ENCODE data around the gene GTF2H2. TPM values are rescaled to one million over a fixed set of nuclear protein-coding genes. Genes with fewer than 3 reads are reported as not detected.

GTF2H2 gene
- total RNA-seq: 18.2 and 18.3 TPM in 2 replicates

DNA sequence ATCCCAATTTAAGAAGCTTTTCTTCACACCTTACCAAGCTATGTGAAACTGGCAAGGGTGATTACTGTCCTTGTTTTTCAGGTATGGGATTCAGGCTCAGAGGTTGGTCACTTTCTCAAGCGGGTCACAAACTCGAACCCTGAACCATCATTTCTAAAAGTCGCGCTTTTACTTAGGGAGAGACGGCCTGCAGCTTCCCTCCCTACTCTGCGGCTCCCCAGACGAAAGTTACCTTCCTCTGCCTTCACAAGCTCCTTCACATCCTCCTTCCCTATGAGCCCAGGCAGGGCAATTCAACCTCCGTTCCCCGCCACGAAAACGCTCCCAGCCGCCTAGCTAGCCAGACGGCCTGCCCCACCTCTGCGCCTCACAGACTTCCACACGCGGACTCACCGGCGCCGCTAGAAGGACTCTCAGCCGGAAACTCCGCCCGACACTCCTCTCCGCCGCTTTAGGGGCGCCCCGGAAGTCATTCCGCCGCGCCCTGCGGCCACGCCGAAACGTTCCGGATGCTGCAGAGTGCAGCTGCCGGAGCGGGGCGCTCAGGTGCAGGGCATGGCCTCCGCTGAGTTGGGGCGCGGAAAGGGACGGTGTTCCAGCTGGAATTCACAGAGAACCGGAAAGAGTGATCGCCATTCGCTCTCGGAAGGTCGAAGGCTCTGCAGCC is at the start of gene GTF2H2:
GTF2H2 (minus strand) TSS at position 415 of the 667 bp plus-strand sequence. CDS start 4,913 bp downstream, outside the sequence.

DNA sequence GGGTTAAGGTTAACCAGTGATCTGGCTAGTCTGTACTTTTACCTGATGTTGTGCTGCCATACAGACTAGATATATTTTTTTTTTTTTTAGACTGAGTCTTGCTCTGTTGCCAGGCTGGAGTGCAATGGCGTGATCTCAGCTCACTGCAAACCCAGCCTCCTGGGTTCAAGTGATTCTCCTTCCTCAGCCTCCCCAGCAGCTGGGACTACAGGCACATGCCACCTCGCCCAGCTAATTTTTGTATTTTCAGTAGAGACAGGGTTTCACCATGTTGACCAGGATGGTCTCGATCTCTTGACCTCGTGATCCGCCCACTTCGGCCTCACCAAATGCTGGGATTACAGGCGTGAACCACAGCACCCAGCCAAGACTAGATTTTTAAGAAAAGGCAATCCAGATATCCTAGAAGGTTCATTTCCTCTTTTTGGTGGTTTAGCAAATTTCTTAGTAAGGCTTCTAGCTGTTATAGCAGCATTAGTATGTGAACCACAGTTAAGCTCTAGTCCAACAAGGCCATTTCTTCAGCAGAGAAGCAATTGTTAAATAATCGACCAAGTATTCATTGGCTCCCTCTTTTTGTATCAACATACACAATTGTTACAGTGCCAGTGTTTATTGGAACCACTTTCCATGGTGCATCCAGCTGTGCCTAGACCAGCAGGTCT is 42.1 kb downstream of the GTF2H2 start, which contains the start of gene NAIP:
NAIP (minus strand) TSS at position 51 of the 665 bp plus-strand sequence. CDS start 12,424 bp downstream, outside the sequence.

Other genes starting within 250 kb of the GTF2H2 start
- 0.47 and 0.59 TPM in 2 replicates for gene SERF1A, start 167.0 kb downstream of the GTF2H2 start, total RNA-seq
- 22.7 and 25.1 TPM in 2 replicates for gene SMN1, start 142.6 kb downstream of the GTF2H2 start, total RNA-seq
- gene NAIP, start 42.3 kb downstream of the GTF2H2 start, total RNA-seq: 0.05 and 0.13 TPM in 2 replicates

Data from mammary microvascular endothelial cell (primary cell).